Measurements from ENCODE around the gene MALT1. TPM values are rescaled to one million over a fixed set of nuclear protein-coding genes. Genes with fewer than 3 reads are reported as not detected.

The MALT1 gene
- polyA plus RNA-seq, 1 donor from 2014 or later = 40.5 TPM

- Histone ChIP-seq H2AFZ (ENCODE audit: low read depth, low read length) (no peak overlapping the region), H3K79me2 (replicated peaks; ENCODE audit: insufficient read depth, low read length) (no peaks in the 10 kb centered on the region), H3K9me3 (ENCODE audit: low read length) (no peaks in the 10 kb centered on the region), H3K27me3 (ENCODE audit: insufficient read depth, low read depth, low read length) (no peaks in the 10 kb centered on the region), H3F3A (ENCODE audit: insufficient read depth, low read length, poor library complexity, severe bottlenecking) (peaks cover 7% of the 10 kb centered on the region), H3K4me3 (ENCODE audit: low read length) (no peak overlapping the region), H3K27ac (ENCODE audit: low read length) (no peak overlapping the region), H3K36me3 (ENCODE audit: insufficient read depth, low read length) (no peaks in the 10 kb centered on the region), H3K9me2 (ENCODE audit: insufficient read depth, low read length) (no peaks in the 10 kb centered on the region), H3K4me2 (ENCODE audit: low read length) (no peak overlapping the region), H4K20me1 (ENCODE audit: insufficient read depth) (no peaks in the 10 kb centered on the region), H3K9ac (ENCODE audit: low read length) (no peak overlapping the region)
- TF ChIP-seq SMC3 (conservative IDR thresholded peaks at IDR 0.05; ENCODE audit: poor library complexity) = no peak
- TF ChIP-seq POLR2AphosphoS5 (IDR thresholded peaks at IDR 0.05) = no peak
- no peak for TF ChIP-seq MXI1 (conservative IDR thresholded peaks at IDR 0.05; ENCODE audit: poor library complexity, severe bottlenecking)
- no peak for TF ChIP-seq EZH2 (IDR thresholded peaks at IDR 0.05; ENCODE audit: borderline replicate concordance, insufficient read depth, low read length, poor library complexity, severe bottlenecking)
- TF ChIP-seq RAD21 (conservative IDR thresholded peaks at IDR 0.05) = no peak
- TF ChIP-seq, protein P1, sequence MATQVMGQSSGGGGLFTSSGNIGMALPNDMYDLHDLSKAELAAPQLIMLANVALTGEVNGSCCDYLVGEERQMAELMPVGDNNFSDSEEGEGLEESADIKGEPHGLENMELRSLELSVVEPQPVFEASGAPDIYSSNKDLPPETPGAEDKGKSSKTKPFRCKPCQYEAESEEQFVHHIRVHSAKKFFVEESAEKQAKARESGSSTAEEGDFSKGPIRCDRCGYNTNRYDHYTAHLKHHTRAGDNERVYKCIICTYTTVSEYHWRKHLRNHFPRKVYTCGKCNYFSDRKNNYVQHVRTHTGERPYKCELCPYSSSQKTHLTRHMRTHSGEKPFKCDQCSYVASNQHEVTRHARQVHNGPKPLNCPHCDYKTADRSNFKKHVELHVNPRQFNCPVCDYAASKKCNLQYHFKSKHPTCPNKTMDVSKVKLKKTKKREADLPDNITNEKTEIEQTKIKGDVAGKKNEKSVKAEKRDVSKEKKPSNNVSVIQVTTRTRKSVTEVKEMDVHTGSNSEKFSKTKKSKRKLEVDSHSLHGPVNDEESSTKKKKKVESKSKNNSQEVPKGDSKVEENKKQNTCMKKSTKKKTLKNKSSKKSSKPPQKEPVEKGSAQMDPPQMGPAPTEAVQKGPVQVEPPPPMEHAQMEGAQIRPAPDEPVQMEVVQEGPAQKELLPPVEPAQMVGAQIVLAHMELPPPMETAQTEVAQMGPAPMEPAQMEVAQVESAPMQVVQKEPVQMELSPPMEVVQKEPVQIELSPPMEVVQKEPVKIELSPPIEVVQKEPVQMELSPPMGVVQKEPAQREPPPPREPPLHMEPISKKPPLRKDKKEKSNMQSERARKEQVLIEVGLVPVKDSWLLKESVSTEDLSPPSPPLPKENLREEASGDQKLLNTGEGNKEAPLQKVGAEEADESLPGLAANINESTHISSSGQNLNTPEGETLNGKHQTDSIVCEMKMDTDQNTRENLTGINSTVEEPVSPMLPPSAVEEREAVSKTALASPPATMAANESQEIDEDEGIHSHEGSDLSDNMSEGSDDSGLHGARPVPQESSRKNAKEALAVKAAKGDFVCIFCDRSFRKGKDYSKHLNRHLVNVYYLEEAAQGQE (IDR thresholded peaks at IDR 0.05; ENCODE audit: borderline replicate concordance) = no peak
- TF ChIP-seq EP300 (conservative IDR thresholded peaks at IDR 0.05; ENCODE audit: poor library complexity, severe bottlenecking) = no peak
Measured at GRCh38 chr18:58666176-58666575, 5.1 kb upstream of the MALT1 start.

- TF ChIP-seq, protein P2, sequence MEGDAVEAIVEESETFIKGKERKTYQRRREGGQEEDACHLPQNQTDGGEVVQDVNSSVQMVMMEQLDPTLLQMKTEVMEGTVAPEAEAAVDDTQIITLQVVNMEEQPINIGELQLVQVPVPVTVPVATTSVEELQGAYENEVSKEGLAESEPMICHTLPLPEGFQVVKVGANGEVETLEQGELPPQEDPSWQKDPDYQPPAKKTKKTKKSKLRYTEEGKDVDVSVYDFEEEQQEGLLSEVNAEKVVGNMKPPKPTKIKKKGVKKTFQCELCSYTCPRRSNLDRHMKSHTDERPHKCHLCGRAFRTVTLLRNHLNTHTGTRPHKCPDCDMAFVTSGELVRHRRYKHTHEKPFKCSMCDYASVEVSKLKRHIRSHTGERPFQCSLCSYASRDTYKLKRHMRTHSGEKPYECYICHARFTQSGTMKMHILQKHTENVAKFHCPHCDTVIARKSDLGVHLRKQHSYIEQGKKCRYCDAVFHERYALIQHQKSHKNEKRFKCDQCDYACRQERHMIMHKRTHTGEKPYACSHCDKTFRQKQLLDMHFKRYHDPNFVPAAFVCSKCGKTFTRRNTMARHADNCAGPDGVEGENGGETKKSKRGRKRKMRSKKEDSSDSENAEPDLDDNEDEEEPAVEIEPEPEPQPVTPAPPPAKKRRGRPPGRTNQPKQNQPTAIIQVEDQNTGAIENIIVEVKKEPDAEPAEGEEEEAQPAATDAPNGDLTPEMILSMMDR (IDR thresholded peaks at IDR 0.05; ENCODE audit: poor library complexity, severe bottlenecking) = no peak
- TF ChIP-seq EZH2 (IDR thresholded peaks at IDR 0.05; ENCODE audit: borderline replicate concordance, insufficient read depth, low read length, poor library complexity, severe bottlenecking) = no peak
- no peak for TF ChIP-seq MXI1 (conservative IDR thresholded peaks at IDR 0.05; ENCODE audit: poor library complexity, severe bottlenecking)
- TF ChIP-seq, protein P1 (IDR thresholded peaks at IDR 0.05; ENCODE audit: borderline replicate concordance) = no peak
- no peak for TF ChIP-seq TAF1 (IDR thresholded peaks at IDR 0.05; ENCODE audit: low read depth)
- no peak for TF ChIP-seq RAD21 (conservative IDR thresholded peaks at IDR 0.05)
- no peak for TF ChIP-seq POLR2AphosphoS5 (IDR thresholded peaks at IDR 0.05)
- TF ChIP-seq SMC3 (conservative IDR thresholded peaks at IDR 0.05; ENCODE audit: poor library complexity) = no peak
- peaks cover 10% of the 10 kb centered on the region for H3K79me2 ChIP-seq (replicated peaks; ENCODE audit: insufficient read depth, low read length)
- no peaks in the 10 kb centered on the region for H3K36me3 ChIP-seq (ENCODE audit: insufficient read depth, low read length)
- H3K27me3 ChIP-seq (ENCODE audit: insufficient read depth, low read depth, low read length) = no peaks in the 10 kb centered on the region
- no peak overlapping the region for H2AFZ ChIP-seq (ENCODE audit: low read depth, low read length)
- no peak overlapping the region for H3K9ac ChIP-seq (ENCODE audit: low read length)
- no peaks in the 10 kb centered on the region for H3K9me3 ChIP-seq (ENCODE audit: low read length)
- no peak overlapping the region for H3K4me3 ChIP-seq (ENCODE audit: low read length)
- no peaks in the 10 kb centered on the region for H3K9me2 ChIP-seq (ENCODE audit: insufficient read depth, low read length)
- H3K27ac ChIP-seq (ENCODE audit: low read length) = no peak overlapping the region
- H3F3A ChIP-seq (ENCODE audit: insufficient read depth, low read length, poor library complexity, severe bottlenecking) = peaks cover 7% of the 10 kb centered on the region
- no peak overlapping the region for H3K4me2 ChIP-seq (ENCODE audit: low read length)
- no peaks in the 10 kb centered on the region for H4K20me1 ChIP-seq (ENCODE audit: insufficient read depth)
Measured at GRCh38 chr18:58668211-58668610, 3.1 kb upstream of the MALT1 start.
